Choroid plexus epithelial cell (primary cell): Measurements from ENCODE around the gene TTC7B.

Experiments
- DNase-seq: peaks from one replicate; pipeline ENCODE4 v3.0.0-alpha.2; 2010; ENCODE audit warnings: low read depth
- H3K4me3 ChIP-seq: 2 replicates; pipeline ENCODE4 v1.5.1; 2011; ENCODE audit warnings: low read depth, mild to moderate bottlenecking, control low read depth, low read length, moderate library complexity
- TF ChIP-seq, protein P1 (sequence below): conservative IDR thresholded peaks from 2 replicates; pipeline ENCODE4 v1.5.1; 2011; ENCODE audit warnings: low read depth, mild to moderate bottlenecking, control low read depth, inconsistent platforms, low read length, moderate library complexity

The TTC7B gene

DNA sequence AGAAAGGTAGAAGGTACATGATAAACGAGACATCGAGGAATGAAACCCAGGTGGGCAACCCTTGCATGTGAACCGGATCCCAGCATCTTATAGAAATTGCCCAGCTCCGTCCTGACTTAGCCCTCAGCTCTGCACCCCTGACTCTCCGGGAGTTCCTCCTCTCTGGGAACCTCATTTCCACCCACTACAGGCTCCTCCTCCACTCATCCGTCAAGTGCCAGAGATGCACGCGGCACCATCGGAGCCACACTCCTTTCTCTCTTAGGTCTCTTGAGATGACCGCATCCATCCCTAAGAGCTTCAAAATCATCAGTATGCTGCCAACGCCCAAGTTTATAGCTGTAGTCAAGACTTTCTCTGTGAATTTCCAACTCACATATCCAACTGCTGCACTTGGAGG is 84.7 kb downstream of the TTC7B start:
- H3K4me3 ChIP-seq, result no peak overlapping the region
- TF ChIP-seq, protein P1, sequence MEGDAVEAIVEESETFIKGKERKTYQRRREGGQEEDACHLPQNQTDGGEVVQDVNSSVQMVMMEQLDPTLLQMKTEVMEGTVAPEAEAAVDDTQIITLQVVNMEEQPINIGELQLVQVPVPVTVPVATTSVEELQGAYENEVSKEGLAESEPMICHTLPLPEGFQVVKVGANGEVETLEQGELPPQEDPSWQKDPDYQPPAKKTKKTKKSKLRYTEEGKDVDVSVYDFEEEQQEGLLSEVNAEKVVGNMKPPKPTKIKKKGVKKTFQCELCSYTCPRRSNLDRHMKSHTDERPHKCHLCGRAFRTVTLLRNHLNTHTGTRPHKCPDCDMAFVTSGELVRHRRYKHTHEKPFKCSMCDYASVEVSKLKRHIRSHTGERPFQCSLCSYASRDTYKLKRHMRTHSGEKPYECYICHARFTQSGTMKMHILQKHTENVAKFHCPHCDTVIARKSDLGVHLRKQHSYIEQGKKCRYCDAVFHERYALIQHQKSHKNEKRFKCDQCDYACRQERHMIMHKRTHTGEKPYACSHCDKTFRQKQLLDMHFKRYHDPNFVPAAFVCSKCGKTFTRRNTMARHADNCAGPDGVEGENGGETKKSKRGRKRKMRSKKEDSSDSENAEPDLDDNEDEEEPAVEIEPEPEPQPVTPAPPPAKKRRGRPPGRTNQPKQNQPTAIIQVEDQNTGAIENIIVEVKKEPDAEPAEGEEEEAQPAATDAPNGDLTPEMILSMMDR, result no peak
- DNase-seq, result no peak

DNA sequence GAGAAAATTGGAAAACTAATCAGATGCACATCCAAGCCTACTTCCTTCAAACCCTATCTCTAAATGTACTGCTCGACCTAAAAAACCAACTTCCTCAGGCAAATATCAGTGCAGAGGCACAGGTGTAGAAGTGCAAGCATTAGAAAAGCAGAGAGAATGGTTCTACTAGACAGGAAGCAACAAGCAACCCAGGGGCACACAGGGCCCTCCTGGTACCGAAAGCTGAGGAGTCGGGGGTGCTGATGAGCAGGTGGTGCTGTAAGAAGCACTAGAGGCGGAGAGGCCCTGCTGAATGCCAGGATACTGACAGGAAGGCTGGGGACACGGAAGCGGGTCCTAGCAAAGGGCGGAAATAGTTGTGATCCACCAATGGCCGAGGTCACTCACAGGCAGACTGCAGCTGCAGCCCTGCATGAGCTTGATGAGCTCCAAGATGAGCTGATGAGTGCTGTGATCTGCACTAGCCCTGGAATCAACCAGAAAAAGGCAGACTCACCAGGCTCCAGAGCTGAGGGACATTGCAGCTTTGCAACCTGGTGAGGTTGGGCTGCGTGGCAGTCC is 85.9 kb downstream of the TTC7B start:
- no peak overlapping the region for H3K4me3 ChIP-seq
- DNase-seq, result no peak
- TF ChIP-seq, protein P1, result no peak

DNA sequence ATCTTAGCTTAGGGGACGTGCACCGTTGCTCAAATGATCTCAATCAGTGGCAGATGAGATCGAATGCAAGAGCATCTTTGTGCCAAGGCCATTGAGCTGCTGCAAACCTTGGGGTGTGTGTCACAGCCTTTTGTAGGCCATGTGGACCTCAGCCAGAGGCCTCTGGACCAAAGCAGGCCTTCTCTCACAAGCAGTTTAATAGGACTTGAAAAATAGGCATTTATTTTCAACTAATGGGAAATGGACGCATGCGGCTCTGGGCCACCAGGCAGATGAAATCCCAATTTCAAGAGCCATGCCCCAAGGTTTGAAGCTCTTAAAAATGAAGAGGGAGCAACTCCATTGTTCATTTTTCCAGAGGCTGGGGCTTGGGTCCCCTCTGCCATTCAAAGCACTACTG is 87.3 kb downstream of the TTC7B start:
- no peak overlapping the region for H3K4me3 ChIP-seq
- no peak for DNase-seq
- TF ChIP-seq, protein P1, result no peak

DNA sequence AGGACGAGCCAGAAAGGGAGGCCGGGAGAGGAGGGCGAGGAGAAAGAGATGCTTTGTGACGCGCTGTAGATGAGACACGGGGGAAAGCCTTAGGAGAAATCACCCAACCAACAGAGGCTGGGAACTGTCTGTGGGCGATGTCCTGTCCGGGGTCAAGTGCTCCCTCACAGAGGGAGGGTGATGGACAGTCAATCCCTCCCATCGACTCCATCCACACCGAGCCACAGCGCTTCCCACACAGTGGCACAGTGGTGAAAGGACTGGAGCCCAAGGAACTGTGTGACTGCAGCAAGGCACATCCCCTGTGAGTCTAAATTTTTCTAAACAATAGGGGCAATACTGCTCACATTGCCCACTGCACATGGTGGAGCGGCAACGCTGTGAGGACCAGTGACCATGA is 89.1 kb downstream of the TTC7B start:
- no peak for DNase-seq
- no peak overlapping the region for H3K4me3 ChIP-seq
- TF ChIP-seq, protein P1, result no peak

DNA sequence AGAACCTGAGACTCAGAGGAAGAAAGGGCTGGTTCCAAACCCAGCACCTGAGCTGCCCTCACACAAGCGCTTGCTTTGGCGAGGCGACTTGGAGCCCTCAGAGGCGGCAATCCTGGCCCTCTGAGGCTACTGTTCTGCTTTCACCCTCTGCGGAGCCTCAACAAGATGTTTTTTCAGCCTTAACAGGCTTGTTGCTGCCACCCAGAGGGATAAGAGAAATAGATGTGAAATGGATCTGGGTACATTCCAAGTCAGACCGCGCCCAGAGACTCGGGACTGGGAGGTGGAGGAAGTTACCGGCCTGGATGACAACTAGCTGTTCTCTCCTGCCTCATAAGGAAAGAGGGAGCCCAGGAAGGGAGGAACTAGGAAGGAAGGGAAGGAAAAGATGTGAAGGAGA is 89.6 kb downstream of the TTC7B start:
- peak; percentile 88 for DNase-seq
- TF ChIP-seq, protein P1, result peak; percentile 68
- H3K4me3 ChIP-seq, result no peak overlapping the region

DNA sequence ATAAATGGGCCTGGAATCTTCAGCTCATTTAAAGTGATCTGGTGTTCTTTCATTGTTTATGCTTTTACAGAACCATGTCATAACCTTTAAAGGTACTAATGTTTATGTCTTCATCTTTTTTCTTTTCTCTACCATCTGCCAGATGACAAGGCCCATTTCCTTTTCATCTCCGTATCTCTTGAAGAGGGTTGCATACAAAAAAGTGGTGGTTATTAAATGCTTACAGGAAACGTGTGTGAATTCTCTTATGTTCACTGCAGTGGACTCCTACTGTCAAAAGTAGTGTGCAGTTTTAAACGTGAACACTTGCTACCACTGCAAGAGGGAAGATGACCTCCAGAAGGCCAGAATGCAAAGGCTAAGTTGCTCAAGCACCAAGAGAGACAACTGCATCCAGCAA is 91.4 kb downstream of the TTC7B start:
- DNase-seq, result no peak
- TF ChIP-seq, protein P1, result no peak
- H3K4me3 ChIP-seq, result no peak overlapping the region

DNA sequence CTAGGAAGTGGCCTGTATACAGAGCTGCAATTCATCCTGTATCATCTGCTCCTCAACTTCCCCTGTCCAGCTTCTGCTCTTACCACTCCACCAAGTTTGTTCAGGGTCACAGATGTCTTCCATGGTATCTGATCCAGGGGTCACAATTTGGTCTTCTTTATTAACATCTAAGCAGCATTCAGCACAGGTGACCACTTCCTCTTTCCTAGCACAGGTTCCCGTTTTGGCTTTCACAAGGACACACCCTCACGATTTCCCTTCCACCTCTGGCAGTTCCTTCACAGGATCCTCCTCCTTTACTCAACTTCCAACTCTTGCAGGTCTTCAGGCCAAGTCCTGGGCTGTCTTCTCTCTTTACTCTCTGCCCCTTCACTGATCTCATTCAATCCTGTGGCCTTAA is 93.6 kb downstream of the TTC7B start:
- no peak for DNase-seq

More for the DNA sequence above, 93.6 kb downstream of the TTC7B start:
- no peak overlapping the region for H3K4me3 ChIP-seq
- TF ChIP-seq, protein P1, result no peak
